Testis (tissue), 3 donors: ENCODE data around the gene TGFBI. TPM values are rescaled to one million over a fixed set of nuclear protein-coding genes. Genes with fewer than 3 reads are reported as not detected.

Experiments
- DNase-seq: peaks from one replicate; pipeline ENCODE4 v3.0.0-alpha.2; 2019
- H3K27ac ChIP-seq, 2 donors: fragments of 200-600 bp; sonication (generic); one replicate each; pipeline ENCODE4 v1.5.1; 2019
- H3K27me3 ChIP-seq: fragments of 200-600 bp; sonication (generic); one replicate; pipeline ENCODE4 v1.5.1; 2019
- H3K36me3 ChIP-seq: fragments of 200-600 bp; sonication (generic); one replicate; pipeline ENCODE4 v1.5.1; 2017; ENCODE audit warnings: low read depth; ENCODE audit errors: missing control alignments
- H3K4me1 ChIP-seq: fragments of 200-600 bp; sonication (generic); one replicate; pipeline ENCODE4 v1.5.1; 2019
- H3K4me3 ChIP-seq, 2 donors: fragments of 200-600 bp; sonication (generic); one replicate each; pipeline ENCODE4 v1.5.1; 2017 to 2019
- H3K9me3 ChIP-seq: fragments of 200-600 bp; sonication (generic); one replicate; pipeline ENCODE4 v1.5.1; 2017
- CTCF ChIP-seq, 3 experiments: fragments of 450-650 bp in 2 of 3; fragments of 200-600 bp in 1 of 3; sonication (generic) in 1 of 3; IDR thresholded peaks; one replicate each; pipeline ENCODE4 v1.5.1; 2016 to 2019; ENCODE audit warnings: antibody characterized with exemption in 3 of 3, mild to moderate bottlenecking in 2 of 3, moderate library complexity in 1 of 3
- POLR2A ChIP-seq: fragments of 450-650 bp; IDR thresholded peaks from one replicate; pipeline ENCODE4 v1.6.1; 2017; ENCODE audit warnings: antibody characterized with exemption, mild to moderate bottlenecking, moderate library complexity
- WGBS, 2 donors: methylation state at CpG; one replicate each; pipeline ENCODE4 v1.1.5; 2018; 5-methylcytosine and 5-hydroxymethylcytosine counted together
- intact Hi-C: fragments of 100-400 bp; cut with DNase I; formaldehyde crosslinking; loops from one replicate; pipeline ENCODE4 v1.15.1; 2023; ENCODE audit warnings: low total_unique reads
- polyA plus RNA-seq: library from polyadenylated mRNA; stranded (reverse); fragments of 350-450 nt; fragmentation: Illumina TruSeq; extraction: RNeasy Lipid Tissue Mini Kit (QIAGEN cat#74804); gene quantifications from one replicate; pipeline ENCODE4 v1.2.3, GENCODE V29; 2014; ENCODE audit warnings: low read depth, low replicate concordance; ENCODE audit not compliant: insufficient read depth
- total RNA-seq, 2 donors: library from RNA; depleted of rRNA; stranded (reverse); fragments of >200 nt; gene quantifications; one replicate each; pipeline ENCODE4 v1.2.3, GENCODE V29; 2016

The TGFBI gene
- total and polyA plus RNA-seq, 3 donors from 2014 or later: 9.0 to 77.2 (median 15.4) TPM

- Histone ChIP-seq H3K27ac (no peak overlapping the region), H3K36me3 (no peaks in the 10 kb centered on the region), H3K4me1 (peaks cover 8% of the 10 kb centered on the region), H3K4me3 (no peak overlapping the region), H3K27me3 (no peaks in the 10 kb centered on the region), H3K9me3 (no peaks in the 10 kb centered on the region)
- intact Hi-C loops: no loop called here
- TF ChIP-seq POLR2A (no peak), CTCF (IDR thresholded peaks at IDR 0.05) (no peak)
- DNase-seq: no peak
- WGBS, 2 donors: 90 to 93% methylated on average over 4 of the region's 4 CpGs
Measured at GRCh38 chr5:136090319-136090718, 61.5 kb downstream of the TGFBI start.

- no peak for DNase-seq
- Histone ChIP-seq H3K4me3 (no peak overlapping the region), H3K27ac (no peak overlapping the region), H3K9me3 (no peaks in the 10 kb centered on the region), H3K27me3 (no peaks in the 10 kb centered on the region), H3K4me1 (no peaks in the 10 kb centered on the region), H3K36me3 (no peaks in the 10 kb centered on the region)
- WGBS, 2 donors: 68 to 75% methylated on average over 3 of the region's 3 CpGs
- TF ChIP-seq CTCF (IDR thresholded peaks at IDR 0.05) (no peak), POLR2A (no peak)
- intact Hi-C loops: no loop called here
Measured at GRCh38 chr5:136094189-136094912, 65.6 kb downstream of the TGFBI start.

GRCh38 chr5:136094913-136095641 lies 66.3 kb downstream of the TGFBI start:
- TF ChIP-seq CTCF (IDR thresholded peaks at IDR 0.05) (no peak), POLR2A (no peak)
- 89 to 93% methylated on average over 8 of the region's 8 CpGs for WGBS, 2 donors
- Histone ChIP-seq H3K4me1 (no peaks in the 10 kb centered on the region), H3K36me3 (no peaks in the 10 kb centered on the region), H3K9me3 (no peaks in the 10 kb centered on the region), H3K27ac (no peak overlapping the region), H3K27me3 (no peaks in the 10 kb centered on the region), H3K4me3 (no peak overlapping the region)
- intact Hi-C loops: no loop called here
- no peak for DNase-seq

- intact Hi-C loops: no loop called here
Measured at GRCh38 chr5:136098176-136098575, 69.4 kb downstream of the TGFBI start.

More at GRCh38 chr5:136098176-136098575, 69.4 kb downstream of the TGFBI start:
- Histone ChIP-seq H3K4me1 (no peaks in the 10 kb centered on the region), H3K9me3 (no peaks in the 10 kb centered on the region), H3K27ac (no peak overlapping the region), H3K36me3 (no peaks in the 10 kb centered on the region), H3K4me3 (no peak overlapping the region), H3K27me3 (no peaks in the 10 kb centered on the region)
- TF ChIP-seq CTCF (IDR thresholded peaks at IDR 0.05): no peak
- TF ChIP-seq POLR2A: no peak
- no peak for DNase-seq
- WGBS, 2 donors: 71 to 74% methylated on average over 4 of the region's 4 CpGs
